ENCODE data around the gene CYLC1. TPM values are rescaled to one million over a fixed set of nuclear protein-coding genes. Genes with fewer than 3 reads are reported as not detected.

The CYLC1 gene, protein sequence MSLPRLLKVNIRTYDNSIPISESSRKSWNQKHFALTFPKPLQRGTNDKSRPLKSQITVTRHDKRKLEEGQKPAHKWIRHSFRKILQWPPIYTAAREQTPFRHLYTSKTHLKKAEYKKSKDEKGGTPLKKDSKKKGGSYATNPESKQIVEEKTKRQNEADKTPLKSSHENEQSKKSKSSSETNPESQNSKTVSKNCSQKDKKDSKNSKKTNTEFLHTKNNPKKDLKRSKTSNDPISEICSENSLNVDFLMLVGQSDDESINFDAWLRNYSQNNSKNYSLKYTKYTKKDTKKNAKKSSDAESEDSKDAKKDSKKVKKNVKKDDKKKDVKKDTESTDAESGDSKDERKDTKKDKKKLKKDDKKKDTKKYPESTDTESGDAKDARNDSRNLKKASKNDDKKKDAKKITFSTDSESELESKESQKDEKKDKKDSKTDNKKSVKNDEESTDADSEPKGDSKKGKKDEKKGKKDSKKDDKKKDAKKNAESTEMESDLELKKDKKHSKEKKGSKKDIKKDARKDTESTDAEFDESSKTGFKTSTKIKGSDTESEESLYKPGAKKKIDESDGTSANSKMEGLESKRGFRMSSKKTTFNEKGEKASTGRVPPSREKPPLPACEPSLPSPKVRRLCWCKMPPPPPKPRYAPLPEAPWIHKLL
- polyA plus RNA-seq (2013, experiment 1 of 2), result not detected
- not detected for polyA plus RNA-seq (2013, experiment 2 of 2)

- no peak within 1 kb of the TSS for H3K4me3 ChIP-seq (ENCODE audit: extremely low read depth, insufficient read depth, low read length, poor library complexity, severe bottlenecking)
- no peaks in the 10 kb centered on the region for H3K4me1 ChIP-seq (ENCODE audit: control insufficient read depth, insufficient read depth, low read length, poor library complexity, severe bottlenecking)
- H3K27ac ChIP-seq (ENCODE audit: low read depth, low read length, severe bottlenecking), result no peak within 1 kb of the TSS
- H3K9me3 ChIP-seq (ENCODE audit: control insufficient read depth, low read length), result no peaks in the 10 kb centered on the region
- no CpG with 5 or more reads among the region's 1 CpG for WGBS, 2 experiments (ENCODE audit: insufficient coverage in 2 of 2)
- H3K36me3 ChIP-seq (ENCODE audit: control insufficient read depth, insufficient read depth, low read length), result no peaks in the 10 kb centered on the region
Observed at GRCh38 chrX:83860846-83861245, at the start of gene CYLC1. TSS of gene CYLC1 (plus strand) at chrX:83861146. CDS start at chrX:83861183, 37 bp downstream.

DNA sequence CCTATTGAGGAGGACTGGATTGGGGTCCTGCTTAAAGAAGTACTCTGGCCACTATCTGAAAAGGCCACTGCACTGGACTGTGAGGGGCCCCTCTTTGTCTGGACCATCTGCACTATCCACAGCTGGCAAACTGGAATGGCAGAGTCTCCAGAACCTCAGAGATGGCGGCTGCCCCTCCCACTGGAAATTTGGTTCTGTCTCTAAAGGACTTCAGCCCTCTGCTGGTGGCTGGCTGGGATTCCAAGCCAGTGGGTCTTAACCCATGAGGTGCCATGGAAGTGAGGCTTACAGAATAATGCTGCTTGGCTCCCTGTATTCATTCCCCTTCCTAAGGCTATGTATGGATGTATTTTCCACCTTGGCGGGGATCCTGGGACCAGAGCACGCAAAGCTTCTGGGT is 41.6 kb upstream of the CYLC1 start:
- H3K36me3 ChIP-seq (ENCODE audit: control insufficient read depth, insufficient read depth, low read length), result no peaks in the 10 kb centered on the region
- H3K27ac ChIP-seq (ENCODE audit: low read depth, low read length, severe bottlenecking), result no peak overlapping the region
- H3K4me1 ChIP-seq (ENCODE audit: control insufficient read depth, insufficient read depth, low read length, poor library complexity, severe bottlenecking), result no peaks in the 10 kb centered on the region
- no peak overlapping the region for H3K4me3 ChIP-seq (ENCODE audit: extremely low read depth, insufficient read depth, low read length, poor library complexity, severe bottlenecking)
- no peaks in the 10 kb centered on the region for H3K9me3 ChIP-seq (ENCODE audit: control insufficient read depth, low read length)
- no CpG with 5 or more reads among the region's 3 CpGs for WGBS, 2 experiments (ENCODE audit: insufficient coverage in 2 of 2)

GRCh38 chrX:83829874-83830273 is 31.1 kb upstream of the CYLC1 start:
- Histone ChIP-seq H3K9me3 (ENCODE audit: control insufficient read depth, low read length) (no peaks in the 10 kb centered on the region), H3K4me3 (ENCODE audit: extremely low read depth, insufficient read depth, low read length, poor library complexity, severe bottlenecking) (no peak overlapping the region), H3K4me1 (ENCODE audit: control insufficient read depth, insufficient read depth, low read length, poor library complexity, severe bottlenecking) (no peaks in the 10 kb centered on the region), H3K27ac (ENCODE audit: low read depth, low read length, severe bottlenecking) (no peak overlapping the region), H3K36me3 (ENCODE audit: control insufficient read depth, insufficient read depth, low read length) (no peaks in the 10 kb centered on the region)
- no CpG with 5 or more reads among the region's 4 CpGs for WGBS, 2 experiments (ENCODE audit: insufficient coverage in 2 of 2)

GRCh38 chrX:83845397-83845796 is 15.5 kb upstream of the CYLC1 start:
- no CpG with 5 or more reads among the region's 2 CpGs for WGBS, 2 experiments (ENCODE audit: insufficient coverage in 2 of 2)
- H3K9me3 ChIP-seq (ENCODE audit: control insufficient read depth, low read length), result no peaks in the 10 kb centered on the region

DNA sequence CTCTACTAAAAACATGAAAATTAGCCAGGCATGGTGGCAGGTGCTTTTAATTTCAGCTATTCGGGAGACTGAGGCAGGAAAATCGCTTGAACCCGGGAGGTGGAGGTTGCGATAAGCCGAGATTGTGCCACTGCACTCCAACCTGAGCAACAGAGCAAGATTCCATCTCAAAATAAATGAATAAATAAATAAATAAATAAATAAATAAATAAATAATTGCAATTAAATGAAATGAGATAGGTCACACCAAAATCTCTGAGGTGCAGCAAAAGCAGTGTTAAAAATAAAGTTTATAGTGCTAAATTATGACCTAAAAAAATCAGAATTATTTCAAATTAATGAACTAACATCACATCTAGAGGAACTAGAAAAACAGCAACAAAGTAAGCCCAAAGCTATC is 13.6 kb upstream of the CYLC1 start:
- H3K9me3 ChIP-seq (ENCODE audit: control insufficient read depth, low read length), result no peaks in the 10 kb centered on the region
- no peak overlapping the region for H3K4me3 ChIP-seq (ENCODE audit: extremely low read depth, insufficient read depth, low read length, poor library complexity, severe bottlenecking)
- no CpG with 5 or more reads among the region's 5 CpGs for WGBS, 2 experiments (ENCODE audit: insufficient coverage in 2 of 2)
- H3K27ac ChIP-seq (ENCODE audit: low read depth, low read length, severe bottlenecking), result no peak overlapping the region
- no peaks in the 10 kb centered on the region for H3K36me3 ChIP-seq (ENCODE audit: control insufficient read depth, insufficient read depth, low read length)
- H3K4me1 ChIP-seq (ENCODE audit: control insufficient read depth, insufficient read depth, low read length, poor library complexity, severe bottlenecking), result no peaks in the 10 kb centered on the region

More at GRCh38 chrX:83845397-83845796, 15.5 kb upstream of the CYLC1 start:
- Histone ChIP-seq H3K27ac (ENCODE audit: low read depth, low read length, severe bottlenecking) (no peak overlapping the region), H3K4me3 (ENCODE audit: extremely low read depth, insufficient read depth, low read length, poor library complexity, severe bottlenecking) (no peak overlapping the region), H3K36me3 (ENCODE audit: control insufficient read depth, insufficient read depth, low read length) (no peaks in the 10 kb centered on the region), H3K4me1 (ENCODE audit: control insufficient read depth, insufficient read depth, low read length, poor library complexity, severe bottlenecking) (no peaks in the 10 kb centered on the region)

GRCh38 chrX:83888585-83888984 is 27.6 kb downstream of the CYLC1 start:
- no peaks in the 10 kb centered on the region for H3K36me3 ChIP-seq (ENCODE audit: control insufficient read depth, insufficient read depth, low read length)
- no peaks in the 10 kb centered on the region for H3K9me3 ChIP-seq (ENCODE audit: control insufficient read depth, low read length)
- no peak overlapping the region for H3K4me3 ChIP-seq (ENCODE audit: extremely low read depth, insufficient read depth, low read length, poor library complexity, severe bottlenecking)
- no peak overlapping the region for H3K27ac ChIP-seq (ENCODE audit: low read depth, low read length, severe bottlenecking)
- 100% methylated on average over 1 of the region's 2 CpGs; no CpG with 5 or more reads in 1 of the 2 experiments for WGBS, 2 experiments (ENCODE audit: insufficient coverage in 2 of 2)
- H3K4me1 ChIP-seq (ENCODE audit: control insufficient read depth, insufficient read depth, low read length, poor library complexity, severe bottlenecking), result no peaks in the 10 kb centered on the region

- Histone ChIP-seq H3K4me1 (ENCODE audit: control insufficient read depth, insufficient read depth, low read length, poor library complexity, severe bottlenecking) (no peaks in the 10 kb centered on the region), H3K36me3 (ENCODE audit: control insufficient read depth, insufficient read depth, low read length) (no peaks in the 10 kb centered on the region), H3K4me3 (ENCODE audit: extremely low read depth, insufficient read depth, low read length, poor library complexity, severe bottlenecking) (no peak overlapping the region), H3K9me3 (ENCODE audit: control insufficient read depth, low read length) (no peaks in the 10 kb centered on the region), H3K27ac (ENCODE audit: low read depth, low read length, severe bottlenecking) (no peak overlapping the region)
- 86 to 97% methylated on average over 5 to 9 of the region's 12 CpGs for WGBS, 2 experiments (ENCODE audit: insufficient coverage in 2 of 2)
Observed at GRCh38 chrX:83892433-83892832, 31.5 kb downstream of the CYLC1 start.

GRCh38 chrX:83906921-83907320 is 46.0 kb downstream of the CYLC1 start:
- WGBS, 2 experiments (ENCODE audit: insufficient coverage in 2 of 2), result no CpG with 5 or more reads among the region's 3 CpGs
- H3K36me3 ChIP-seq (ENCODE audit: control insufficient read depth, insufficient read depth, low read length), result no peaks in the 10 kb centered on the region
- no peak overlapping the region for H3K27ac ChIP-seq (ENCODE audit: low read depth, low read length, severe bottlenecking)
- no peak overlapping the region for H3K4me3 ChIP-seq (ENCODE audit: extremely low read depth, insufficient read depth, low read length, poor library complexity, severe bottlenecking)
- H3K4me1 ChIP-seq (ENCODE audit: control insufficient read depth, insufficient read depth, low read length, poor library complexity, severe bottlenecking), result no peaks in the 10 kb centered on the region
- no peaks in the 10 kb centered on the region for H3K9me3 ChIP-seq (ENCODE audit: control insufficient read depth, low read length)

- no peaks in the 10 kb centered on the region for H3K36me3 ChIP-seq (ENCODE audit: control insufficient read depth, insufficient read depth, low read length)
- H3K27ac ChIP-seq (ENCODE audit: low read depth, low read length, severe bottlenecking), result no peak overlapping the region
- H3K4me3 ChIP-seq (ENCODE audit: extremely low read depth, insufficient read depth, low read length, poor library complexity, severe bottlenecking), result no peak overlapping the region
- WGBS, 2 experiments (ENCODE audit: insufficient coverage in 2 of 2), result 0% methylated on average over 1 of the region's 2 CpGs; no CpG with 5 or more reads in 1 of the 2 experiments
- H3K9me3 ChIP-seq (ENCODE audit: control insufficient read depth, low read length), result no peaks in the 10 kb centered on the region
- no peaks in the 10 kb centered on the region for H3K4me1 ChIP-seq (ENCODE audit: control insufficient read depth, insufficient read depth, low read length, poor library complexity, severe bottlenecking)
Observed at GRCh38 chrX:83916525-83916924, 55.6 kb downstream of the CYLC1 start.

DNA sequence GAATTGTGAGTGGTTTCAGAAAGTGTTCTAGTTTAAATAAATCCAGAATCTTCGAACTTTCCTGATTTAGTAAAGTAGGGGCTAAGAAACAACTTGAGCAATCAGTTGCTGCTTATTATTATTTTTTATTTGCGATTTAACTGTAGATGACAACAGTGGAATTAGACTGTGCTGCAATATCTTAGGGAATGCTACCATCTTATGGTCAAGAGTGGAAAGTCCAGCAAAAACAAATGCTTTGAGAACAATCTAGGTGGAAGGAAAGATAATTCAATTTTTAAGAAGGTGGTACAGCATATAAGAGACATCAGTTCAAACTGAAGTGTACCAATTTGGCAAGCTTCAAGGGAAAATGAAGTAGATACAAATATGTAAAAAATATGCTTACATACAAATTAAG is 73.3 kb downstream of the CYLC1 start:
- H3K4me3 ChIP-seq (ENCODE audit: extremely low read depth, insufficient read depth, low read length, poor library complexity, severe bottlenecking), result no peak overlapping the region
- no peaks in the 10 kb centered on the region for H3K36me3 ChIP-seq (ENCODE audit: control insufficient read depth, insufficient read depth, low read length)
- WGBS, 2 experiments (ENCODE audit: insufficient coverage in 2 of 2), result 80% methylated on average over 1 of the region's 2 CpGs; no CpG with 5 or more reads in 1 of the 2 experiments
- H3K4me1 ChIP-seq (ENCODE audit: control insufficient read depth, insufficient read depth, low read length, poor library complexity, severe bottlenecking), result no peaks in the 10 kb centered on the region
- H3K27ac ChIP-seq (ENCODE audit: low read depth, low read length, severe bottlenecking), result no peak overlapping the region
- no peaks in the 10 kb centered on the region for H3K9me3 ChIP-seq (ENCODE audit: control insufficient read depth, low read length)
